GM23248 (cell line): Measurements from ENCODE around the gene ARFIP2. TPM values are rescaled to one million over a fixed set of nuclear protein-coding genes. Genes with fewer than 3 reads are reported as not detected.

Experiments
- DNase-seq: peaks from one replicate; pipeline ENCODE4 v3.0.0-alpha.2; 2015
- H2AFZ ChIP-seq: fragments of 200-600 bp; sonication (generic); 2 replicates; pipeline ENCODE4 v1.6.1; 2016; ENCODE audit warnings: antibody characterized with exemption
- H3F3A ChIP-seq: fragments of 200-600 bp; sonication (generic); 2 replicates; pipeline ENCODE4 v1.6.1; 2016; ENCODE audit warnings: mild to moderate bottlenecking, antibody characterized with exemption, mixed run types; ENCODE audit not compliant: insufficient read depth
- H3K27ac ChIP-seq: fragments of 200-600 bp; sonication (generic); 2 replicates; pipeline ENCODE4 v1.5.1; 2016; ENCODE audit warnings: mild to moderate bottlenecking
- H3K27me3 ChIP-seq: fragments of 200-600 bp; sonication (generic); replicated peaks from 2 replicates; pipeline ENCODE4 v1.6.1; 2016; ENCODE audit warnings: mild to moderate bottlenecking; ENCODE audit not compliant: insufficient read depth
- H3K36me3 ChIP-seq: fragments of 200-600 bp; sonication (generic); 2 replicates; pipeline ENCODE4 v1.6.1; 2016; ENCODE audit warnings: low read depth, mild to moderate bottlenecking
- H3K4me1 ChIP-seq: fragments of 200-600 bp; sonication (generic); 2 replicates; pipeline ENCODE4 v1.6.1; 2016; ENCODE audit warnings: mild to moderate bottlenecking; ENCODE audit not compliant: insufficient read depth
- H3K4me2 ChIP-seq: fragments of 200-600 bp; sonication (generic); one replicate; pipeline ENCODE4 v1.6.1; 2016; ENCODE audit warnings: mild to moderate bottlenecking; ENCODE audit not compliant: unreplicated experiment
- H3K4me3 ChIP-seq: fragments of 200-600 bp; sonication (generic); 2 replicates; pipeline ENCODE4 v1.5.1; 2016; ENCODE audit warnings: mild to moderate bottlenecking
- H3K79me2 ChIP-seq: fragments of 200-600 bp; sonication (generic); 2 replicates; pipeline ENCODE4 v1.6.1; 2016; ENCODE audit warnings: mild to moderate bottlenecking; ENCODE audit not compliant: insufficient read depth
- H3K9ac ChIP-seq: fragments of 200-600 bp; sonication (generic); 2 replicates; pipeline ENCODE4 v1.6.1; 2016; ENCODE audit warnings: mild to moderate bottlenecking
- H3K9me2 ChIP-seq: fragments of 200-600 bp; sonication (generic); 2 replicates; pipeline ENCODE4 v1.6.1; 2016; ENCODE audit warnings: mixed run types, mild to moderate bottlenecking, moderate library complexity; ENCODE audit not compliant: insufficient read depth
- H3K9me3 ChIP-seq: fragments of 200-600 bp; sonication (generic); one replicate; pipeline ENCODE4 v1.6.1; 2017; ENCODE audit warnings: low read depth
- H4K20me1 ChIP-seq: fragments of 200-600 bp; sonication (generic); 2 replicates; pipeline ENCODE4 v1.6.0; 2016; ENCODE audit not compliant: insufficient read depth
- EZH2 ChIP-seq: fragments of 200-600 bp; sonication (generic); IDR thresholded peaks from 2 replicates; pipeline ENCODE4 v1.6.1; 2018; ENCODE audit warnings: antibody characterized with exemption, mild to moderate bottlenecking; ENCODE audit not compliant: insufficient read depth, poor library complexity, severe bottlenecking
- EZH2phosphoT487 ChIP-seq: fragments of 200-600 bp; sonication (generic); IDR thresholded peaks from 2 replicates; pipeline ENCODE4 v1.6.1; 2018; ENCODE audit warnings: antibody characterized with exemption, moderate library complexity, mild to moderate bottlenecking, low read depth; ENCODE audit not compliant: insufficient read depth
- WGBS, 2 experiments: methylation state at CpG; one replicate each; pipeline ENCODE4 v1.1.6; 2015 to 2017; ENCODE audit warnings: low lambda C conversion rate in 2 of 2, low coverage in 1 of 2; ENCODE audit errors: missing lambda C conversion rate in 2 of 2; 5-methylcytosine and 5-hydroxymethylcytosine counted together
- in situ Hi-C: fragments of 300-500 bp; cut with MboI; formaldehyde crosslinking; loops from 2 replicates; pipeline ENCODE4 v1.15.0; 2020
- polyA plus RNA-seq: library from polyadenylated mRNA; unstranded; fragments of >200 nt; fragmentation: Nextera tagmentation; extraction: Ambion mirVana; gene quantifications from 2 replicates; pipeline ENCODE4 v1.2.1, GENCODE V29; 2016
- total RNA-seq: library from RNA; depleted of rRNA; stranded (reverse); fragments of >200 nt; shearing (Covaris generic); gene quantifications from 2 replicates; pipeline ENCODE4 v1.2.3, GENCODE V29; 2014

Gene ARFIP2
- total and polyA plus RNA-seq, 2 experiments from 2014 or later, result 57.9 to 69.5 TPM

- Histone ChIP-seq H3K9ac (no peak overlapping the region), H3K36me3 (peaks cover 5% of the 10 kb centered on the region; the same call in 1 of the 2 replicates), H3K4me2 (no peak overlapping the region), H2AFZ (no peak overlapping the region), H3K27ac (no peak overlapping the region), H3K9me3 (no peaks in the 10 kb centered on the region), H3F3A (no peaks in the 10 kb centered on the region), H3K9me2 (no peaks in the 10 kb centered on the region), H3K4me3 (no peak overlapping the region), H3K27me3 (no peaks in the 10 kb centered on the region), H4K20me1 (no peaks in the 10 kb centered on the region), H3K4me1 (no peaks in the 10 kb centered on the region), H3K79me2 (no peaks in the 10 kb centered on the region)
- TF ChIP-seq EZH2phosphoT487 (no peak), EZH2 (no peak)
- in situ Hi-C loops, result no loop called here
- 97 to 100% methylated on average over 2 of the region's 2 CpGs for WGBS, 2 experiments
- DNase-seq, result no peak
Observed at GRCh38 chr11:6458352-6459098, 22.6 kb downstream of the ARFIP2 start.

GRCh38 chr11:6457581-6458320 lies 23.4 kb downstream of the ARFIP2 start:
- no peak for TF ChIP-seq EZH2phosphoT487
- no peak for TF ChIP-seq EZH2
- Histone ChIP-seq H3F3A (no peaks in the 10 kb centered on the region; the same call in 1 of the 2 replicates), H3K79me2 (no peaks in the 10 kb centered on the region), H3K4me1 (peaks cover 1% of the 10 kb centered on the region; the same call in 1 of the 2 replicates), H3K4me2 (no peak overlapping the region), H3K9ac (no peak overlapping the region), H3K4me3 (no peak overlapping the region), H2AFZ (no peak overlapping the region), H3K9me2 (no peaks in the 10 kb centered on the region), H3K27me3 (no peaks in the 10 kb centered on the region), H3K27ac (no peak overlapping the region), H4K20me1 (no peaks in the 10 kb centered on the region), H3K9me3 (no peaks in the 10 kb centered on the region), H3K36me3 (peaks cover 5% of the 10 kb centered on the region; the same call in 1 of the 2 replicates)
- in situ Hi-C loops, result no loop called here
- WGBS, 2 experiments, result 94 to 96% methylated on average over 22 to 26 of the region's 26 CpGs
- no peak for DNase-seq

DNA sequence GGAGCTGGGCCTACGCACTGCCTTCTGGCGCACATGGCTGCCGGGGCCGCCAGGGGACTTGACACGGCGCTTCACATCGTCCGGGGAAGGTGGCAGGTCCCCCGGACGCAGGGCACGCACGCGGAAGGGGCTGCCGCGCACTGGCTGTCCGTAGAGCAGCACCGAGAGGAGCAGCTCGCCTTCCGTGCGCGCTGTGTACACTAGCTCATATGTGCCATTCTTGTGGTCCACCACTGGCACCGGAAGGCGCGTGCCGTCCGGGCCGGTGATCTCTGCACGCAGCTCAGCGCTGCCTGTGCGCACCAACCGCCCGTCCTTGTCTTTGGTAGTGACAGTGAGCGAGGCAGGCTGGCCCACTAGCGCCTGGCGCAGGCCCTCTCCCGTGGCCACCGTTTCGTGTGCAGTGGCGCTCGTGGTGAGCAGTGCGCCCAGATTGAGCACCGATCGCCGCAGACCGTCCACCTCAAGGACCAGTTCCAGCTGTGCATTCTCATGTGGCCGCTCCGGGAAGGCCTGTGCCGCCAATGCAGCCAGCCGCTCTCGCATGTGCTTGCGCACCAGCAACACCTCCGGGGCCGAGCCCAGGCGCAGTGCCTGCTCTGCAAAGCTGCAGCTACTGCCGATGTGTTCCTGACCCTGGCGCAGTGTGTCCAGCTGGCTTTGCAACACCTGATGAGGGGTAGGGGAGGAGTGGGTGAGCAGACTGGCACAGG lies 24.6 kb downstream of the ARFIP2 start:
- no peak overlapping the region for H3K27ac ChIP-seq
- H3K9me2 ChIP-seq, result no peaks in the 10 kb centered on the region
- in situ Hi-C loops, result no loop called here
- H3K9ac ChIP-seq, result no peak overlapping the region
- no peak overlapping the region for H2AFZ ChIP-seq
- no peaks in the 10 kb centered on the region for H4K20me1 ChIP-seq
- no peaks in the 10 kb centered on the region; the same call in 1 of the 2 replicates for H3F3A ChIP-seq
- no peak for DNase-seq
- H3K36me3 ChIP-seq, result peaks cover 5% of the 10 kb centered on the region; the same call in 1 of the 2 replicates
- WGBS, 2 experiments, result 97% methylated on average over 48 to 56 of the region's 56 CpGs
- no peaks in the 10 kb centered on the region for H3K9me3 ChIP-seq
- no peaks in the 10 kb centered on the region for H3K79me2 ChIP-seq
- H3K27me3 ChIP-seq, result no peaks in the 10 kb centered on the region
- peaks cover 11% of the 10 kb centered on the region for H3K4me1 ChIP-seq
- H3K4me2 ChIP-seq, result no peak overlapping the region
- TF ChIP-seq EZH2, result no peak
- TF ChIP-seq EZH2phosphoT487, result no peak
- H3K4me3 ChIP-seq, result no peak overlapping the region

GRCh38 chr11:6455070-6455469 lies 26.1 kb downstream of the ARFIP2 start:
- H3K4me3 ChIP-seq, result no peak overlapping the region
- in situ Hi-C loops, result no loop called here

More at GRCh38 chr11:6455070-6455469, 26.1 kb downstream of the ARFIP2 start:
- Histone ChIP-seq H3K4me2 (no peak overlapping the region), H3K9ac (no peak overlapping the region), H3K4me1 (peaks cover 11% of the 10 kb centered on the region), H3K79me2 (no peaks in the 10 kb centered on the region), H3K27ac (no peak overlapping the region), H2AFZ (no peak overlapping the region), H4K20me1 (no peaks in the 10 kb centered on the region), H3K36me3 (peaks cover 8% of the 10 kb centered on the region; the same call in 1 of the 2 replicates), H3K27me3 (no peaks in the 10 kb centered on the region), H3F3A (no peaks in the 10 kb centered on the region; the same call in 1 of the 2 replicates), H3K9me2 (no peaks in the 10 kb centered on the region), H3K9me3 (no peaks in the 10 kb centered on the region)
- DNase-seq, result no peak
- TF ChIP-seq EZH2 (no peak), EZH2phosphoT487 (no peak)
- 46 to 64% methylated on average over 2 of the region's 2 CpGs for WGBS, 2 experiments
